Calu3 (cell line): ENCODE measurements around the gene PDE6B. TPM values are rescaled to one million over a fixed set of nuclear protein-coding genes. Genes with fewer than 3 reads are reported as not detected.
A peak's percentile ranks its signal among the peaks of the same experiment; 100 is the strongest.

Source experiments
- BruUV-seq: library from RNA; stranded (reverse); fragments of 400-500 nt; replicated peaks from 2 replicates; lab custom pipeline; 2021; lab: Mats Ljungman, UMichigan
- CTCF ChIA-PET: fragments of 300-600 bp; sonication (Branson Sonifier 250); formaldehyde crosslinking; loops from one replicate; lab custom pipeline; 2022; ENCODE audit warnings: antibody characterized with exemption; lab: Charles Lee
- DNase-seq: peaks from one replicate; pipeline ENCODE4 v3.0.0; 2022
- H3K27ac Mint-ChIP-seq: one replicate; pipeline ENCODE4 v1.8.0; 2022; ENCODE audit warnings: mixed read lengths; ENCODE audit not compliant: unreplicated experiment
- H3K27me3 Mint-ChIP-seq: one replicate; pipeline ENCODE4 v1.8.0; 2022; ENCODE audit warnings: mixed read lengths; ENCODE audit not compliant: unreplicated experiment
- H3K36me3 Mint-ChIP-seq: one replicate; pipeline ENCODE4 v1.8.0; 2022; ENCODE audit warnings: mild to moderate bottlenecking, moderate library complexity, mixed read lengths; ENCODE audit not compliant: insufficient read depth, unreplicated experiment
- H3K4me1 Mint-ChIP-seq: one replicate; pipeline ENCODE4 v1.8.0; 2022; ENCODE audit warnings: mild to moderate bottlenecking, low read depth, mixed read lengths; ENCODE audit not compliant: unreplicated experiment
- H3K4me3 Mint-ChIP-seq: one replicate; pipeline ENCODE4 v1.8.0; 2022; ENCODE audit warnings: mild to moderate bottlenecking, low read depth, moderate library complexity, mixed read lengths; ENCODE audit not compliant: unreplicated experiment
- H3K9me3 Mint-ChIP-seq: one replicate; pipeline ENCODE4 v1.8.0; 2022; ENCODE audit warnings: low read depth, mixed read lengths; ENCODE audit not compliant: unreplicated experiment
- CTCF ChIP-seq: fragments of 200-600 bp; IDR thresholded peaks from one replicate; pipeline ENCODE4 v1.8.0; 2022; ENCODE audit warnings: antibody characterized with exemption; ENCODE audit not compliant: unreplicated experiment
- intact Hi-C: fragments of 100-400 bp; cut with micrococcal nuclease; formaldehyde crosslinking; loops from one replicate; pipeline ENCODE4 v1.10.0; 2022; ENCODE audit not compliant: unreplicated experiment
- total RNA-seq: library from RNA; stranded (reverse); gene quantifications from 2 replicates; pipeline ENCODE4 v1.2.3, GENCODE V29; 2022

PDE6B gene
- total RNA-seq, 1 experiment from 2014 or later, result not detected

DNA sequence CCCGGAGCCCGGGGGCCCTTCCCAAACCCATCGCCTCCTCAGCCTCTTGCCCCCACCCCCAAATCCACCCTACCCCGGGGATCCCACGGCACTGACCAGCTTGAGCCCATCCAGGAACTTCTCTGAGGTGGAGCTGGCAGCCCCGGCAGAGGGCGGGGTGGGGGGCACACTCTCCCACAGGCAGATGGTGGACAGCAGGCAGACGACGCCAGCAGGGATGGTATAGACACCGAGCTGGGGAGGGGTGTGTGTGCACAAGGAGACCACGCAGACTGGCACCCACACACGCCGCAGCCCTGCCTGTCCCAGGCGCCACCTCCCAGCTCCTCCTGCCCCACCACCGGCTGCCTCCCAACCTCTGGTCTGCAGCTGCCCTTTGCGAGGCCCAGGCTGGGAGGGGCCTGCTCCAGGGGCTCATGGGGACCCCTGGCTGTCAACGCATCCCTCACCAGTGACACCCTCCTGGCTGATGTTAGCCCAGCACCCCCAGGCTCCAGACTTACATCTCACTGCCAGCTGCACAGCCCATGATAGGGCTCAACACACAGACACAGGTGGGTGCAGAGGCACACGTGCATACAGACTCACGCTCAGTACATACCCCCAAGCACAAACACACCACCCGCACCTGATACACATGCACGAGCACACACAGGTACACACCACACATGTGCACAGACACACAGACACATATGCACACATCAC is 59.4 kb downstream of the PDE6B start:
- no peak overlapping the region for H3K27ac Mint-ChIP-seq
- CTCF ChIA-PET, result no interaction called here
- no TSS peak for BruUV-seq
- no peak overlapping the region for H3K4me3 Mint-ChIP-seq
- peaks cover 7% of the 10 kb centered on the region for H3K4me1 Mint-ChIP-seq
- H3K36me3 Mint-ChIP-seq, result peaks cover 18% of the 10 kb centered on the region
- intact Hi-C loops, result no loop called here
- no peak for TF ChIP-seq CTCF
- H3K27me3 Mint-ChIP-seq, result no peaks in the 10 kb centered on the region
- no peak for DNase-seq
- H3K9me3 Mint-ChIP-seq, result no peaks in the 10 kb centered on the region

GRCh38 chr4:685679-686412 is 60.5 kb downstream of the PDE6B start:
- CTCF ChIA-PET, result no interaction called here
- Mint-ChIP-seq H3K36me3 (peaks cover 11% of the 10 kb centered on the region), H3K9me3 (no peaks in the 10 kb centered on the region), H3K27ac (no peak overlapping the region), H3K4me1 (peaks cover 7% of the 10 kb centered on the region), H3K4me3 (no peak overlapping the region), H3K27me3 (no peaks in the 10 kb centered on the region)
- BruUV-seq, result no TSS peak
- intact Hi-C loops, result no loop called here
- no peak for DNase-seq
- TF ChIP-seq CTCF, result no peak

GRCh38 chr4:686413-687040 is 61.2 kb downstream of the PDE6B start:
- peaks cover 7% of the 10 kb centered on the region for H3K4me1 Mint-ChIP-seq
- no peak overlapping the region for H3K4me3 Mint-ChIP-seq
- H3K36me3 Mint-ChIP-seq, result peaks cover 10% of the 10 kb centered on the region
- intact Hi-C loops, result no loop called here
- no peaks in the 10 kb centered on the region for H3K27me3 Mint-ChIP-seq
- no TSS peak for BruUV-seq
- CTCF ChIA-PET, result no interaction called here
- H3K27ac Mint-ChIP-seq, result no peak overlapping the region
- no peak for TF ChIP-seq CTCF
- no peaks in the 10 kb centered on the region for H3K9me3 Mint-ChIP-seq
- DNase-seq, result no peak

DNA sequence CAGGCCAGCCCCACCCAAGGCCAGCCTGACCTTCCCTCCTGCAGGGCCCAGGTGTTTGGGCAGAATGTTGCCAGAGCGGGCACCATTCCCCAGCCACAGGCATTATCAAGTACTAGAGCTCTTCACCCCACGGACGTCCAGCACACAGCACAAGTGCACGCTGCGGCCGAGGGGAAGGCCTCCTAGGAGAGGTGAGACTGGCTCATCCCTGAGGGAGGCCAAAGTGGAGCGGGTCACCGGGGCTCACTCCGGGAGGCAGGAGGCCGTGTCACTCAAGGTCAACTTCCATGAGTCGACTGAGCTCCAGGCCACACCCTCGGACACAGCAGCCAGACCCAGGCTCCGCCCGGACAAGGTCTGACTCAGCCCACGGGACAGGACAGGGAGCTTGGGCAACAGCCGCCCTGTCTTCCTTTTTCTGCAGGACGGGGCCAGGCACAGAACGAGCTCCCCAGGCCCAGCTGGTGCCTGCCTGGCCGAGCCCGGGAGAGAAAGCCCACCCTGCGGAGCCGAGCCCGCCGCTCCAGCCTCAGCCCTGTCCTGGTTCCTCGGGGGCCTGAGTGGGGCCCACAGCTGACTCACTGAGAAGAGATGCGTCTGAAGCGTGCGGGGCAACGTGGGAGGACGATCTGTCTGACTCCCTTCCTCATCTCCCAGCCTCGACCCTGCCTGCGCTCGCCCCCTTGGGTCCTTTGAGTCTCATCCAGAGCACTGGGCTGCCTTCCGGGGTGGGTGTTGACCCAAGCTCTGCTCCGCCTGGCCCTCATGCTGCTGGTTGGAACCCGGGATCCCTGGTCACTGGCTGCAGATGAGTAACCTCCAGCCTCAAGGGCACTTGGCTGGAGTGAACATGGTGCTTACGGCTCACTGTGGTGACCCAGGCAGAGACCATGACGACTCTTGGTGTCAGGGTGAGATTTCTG is 61.9 kb downstream of the PDE6B start:
- Mint-ChIP-seq H3K27me3 (no peaks in the 10 kb centered on the region), H3K36me3 (peaks cover 5% of the 10 kb centered on the region), H3K9me3 (no peaks in the 10 kb centered on the region), H3K27ac (no peak overlapping the region), H3K4me1 (peaks cover 7% of the 10 kb centered on the region), H3K4me3 (peak overlapping the region; percentile 17)
- no TSS peak for BruUV-seq
- CTCF ChIA-PET, result no interaction called here
- TF ChIP-seq CTCF, result no peak
- intact Hi-C loops, result no loop called here
- peak; percentile 77 for DNase-seq
